PC-3 (cell line): ENCODE measurements around the gene MARCHF9. TPM values are rescaled to one million over a fixed set of nuclear protein-coding genes. Genes with fewer than 3 reads are reported as not detected.

Source experiments
- ATAC-seq: fragments of 200-7000 bp; cut with Tn5 transposase; 2 replicates; pipeline ENCODE4 v1.9.1; 2020; ENCODE audit warnings: mild to moderate bottlenecking, moderate library complexity
- BruUV-seq: library from RNA; stranded (reverse); fragments of 400-500 nt; replicated peaks from 2 replicates; lab custom pipeline; 2021; lab: Mats Ljungman, UMichigan
- CTCF ChIA-PET: fragments of 300-600 bp; sonication (Branson Sonifier 250); formaldehyde crosslinking; loops from one replicate; lab custom pipeline; 2022; ENCODE audit warnings: antibody characterized with exemption; lab: Charles Lee
- POLR2A ChIA-PET: fragments of 300-600 bp; sonication (Branson Sonifier 250); formaldehyde crosslinking; loops from one replicate; lab custom pipeline; 2022; ENCODE audit warnings: antibody characterized with exemption; ENCODE audit not compliant: unreplicated experiment; lab: Charles Lee
- DNase-seq: peaks from one replicate; pipeline ENCODE4 v3.0.0-alpha.2; 2015
- H2AFZ ChIP-seq: fragments of 300-600 bp; sonication (generic); 2 replicates; pipeline ENCODE4 v1.6.0; 2016; ENCODE audit warnings: antibody characterized with exemption, low read length
- H3F3A ChIP-seq: fragments of 300-600 bp; sonication (generic); one replicate; pipeline ENCODE4 v1.6.0; 2017; ENCODE audit warnings: antibody characterized with exemption, low read length, control low read depth, mild to moderate bottlenecking; ENCODE audit not compliant: unreplicated experiment
- H3K27ac ChIP-seq: fragments of 300-600 bp; sonication (generic); 2 replicates; pipeline ENCODE4 v1.5.1; 2016; ENCODE audit warnings: mild to moderate bottlenecking, low read length
- H3K27me3 ChIP-seq: fragments of 300-600 bp; sonication (generic); 2 replicates; pipeline ENCODE4 v1.6.1; 2016; ENCODE audit warnings: low read length, mixed read lengths
- H3K36me3 ChIP-seq: fragments of 300-600 bp; sonication (generic); 2 replicates; pipeline ENCODE4 v1.6.1; 2016; ENCODE audit warnings: low read depth, mixed run types, low read length, mixed read lengths
- H3K4me1 ChIP-seq: fragments of 300-600 bp; sonication (generic); 2 replicates; pipeline ENCODE4 v1.5.1; 2016; ENCODE audit warnings: low read length; ENCODE audit not compliant: insufficient read depth
- H3K4me2 ChIP-seq: fragments of 300-600 bp; sonication (generic); 2 replicates; pipeline ENCODE4 v1.6.0; 2016; ENCODE audit warnings: low read length
- H3K4me3 ChIP-seq: fragments of 300-600 bp; sonication (generic); 2 replicates; pipeline ENCODE4 v1.5.1; 2016; ENCODE audit warnings: mild to moderate bottlenecking, low read length, mixed read lengths
- H3K79me2 ChIP-seq: fragments of 300-600 bp; sonication (generic); 2 replicates; pipeline ENCODE4 v1.6.1; 2017; ENCODE audit warnings: low read length, mixed read lengths
- H3K9ac ChIP-seq: fragments of 300-600 bp; sonication (generic); 2 replicates; pipeline ENCODE4 v1.6.0; 2016; ENCODE audit warnings: mild to moderate bottlenecking, low read length
- H3K9me2 ChIP-seq: fragments of 300-600 bp; sonication (generic); replicated peaks from 2 replicates; pipeline ENCODE4 v1.6.1; 2016; ENCODE audit warnings: mixed run types, low read length, mixed read lengths
- H3K9me3 ChIP-seq: fragments of 300-600 bp; sonication (generic); 2 replicates; pipeline ENCODE4 v1.6.1; 2016; ENCODE audit warnings: low read length, mixed read lengths
- H4K20me1 ChIP-seq: fragments of 300-600 bp; sonication (generic); 2 replicates; pipeline ENCODE4 v1.6.1; 2016; ENCODE audit warnings: low read length, mixed read lengths
- CTCF ChIP-seq: fragments of 300-600 bp; sonication (generic); conservative IDR thresholded peaks from 2 replicates; pipeline ENCODE4 v1.5.1; 2017; ENCODE audit warnings: antibody characterized with exemption, low read depth, mild to moderate bottlenecking, low read length
- EZH2 ChIP-seq: fragments of 300-600 bp; sonication (generic); IDR thresholded peaks from one replicate; pipeline ENCODE4 v1.6.1; 2017; ENCODE audit warnings: antibody characterized with exemption, mild to moderate bottlenecking, low read length; ENCODE audit not compliant: unreplicated experiment
- EZH2phosphoT487 ChIP-seq: fragments of 300-600 bp; sonication (generic); IDR thresholded peaks from 2 replicates; pipeline ENCODE4 v1.6.1; 2018; ENCODE audit warnings: mild to moderate bottlenecking, antibody characterized with exemption, low read length, borderline replicate concordance
- intact Hi-C: fragments of 100-400 bp; cut with micrococcal nuclease; formaldehyde crosslinking; loops from 2 replicates; pipeline ENCODE4 v1.9.0; 2023
- total RNA-seq: library from RNA; depleted of rRNA; stranded (reverse); fragments of >200 nt; gene quantifications from 2 replicates; pipeline ENCODE4 v1.2.3, GENCODE V29; 2014

MARCHF9 gene
- total RNA-seq, 1 experiment from 2014 or later = 13.4 TPM

DNA sequence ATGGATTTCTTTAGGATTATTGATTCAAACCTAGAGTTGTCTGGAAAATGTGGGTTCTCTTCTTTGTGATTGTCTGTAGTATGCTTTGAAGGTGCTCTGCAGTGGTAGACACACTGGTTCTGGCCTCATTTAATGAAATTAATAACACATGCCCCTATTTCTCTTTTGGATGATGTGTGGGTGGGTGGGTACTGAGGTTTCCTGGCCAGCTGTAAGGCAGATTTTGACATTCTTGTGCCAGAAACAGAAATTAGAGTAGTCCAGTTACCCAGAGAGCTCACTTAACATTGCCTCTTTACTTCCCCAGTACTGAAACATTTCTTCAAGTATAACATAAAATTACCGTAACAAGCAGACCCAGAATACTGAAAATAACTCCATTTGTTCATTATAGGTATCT, 42.1 kb downstream of the MARCHF9 start:
- no TSS peak for BruUV-seq
- H3K4me1 ChIP-seq = peaks cover 17% of the 10 kb centered on the region
- no peak for DNase-seq
- TF ChIP-seq EZH2 (no peak), EZH2phosphoT487 (no peak), CTCF (no peak)
- no peak overlapping the region for H3K4me2 ChIP-seq
- 0 out of 2 replicates have a peak, but pooled peaks cover 7% of the 10 kb centered on the region for H3K79me2 ChIP-seq
- H3K9me2 ChIP-seq = no peaks in the 10 kb centered on the region
- no peaks in the 10 kb centered on the region for H4K20me1 ChIP-seq
- CTCF ChIA-PET = no interaction called here
- H3K4me3 ChIP-seq = no peak overlapping the region
- H3K27me3 ChIP-seq = no peaks in the 10 kb centered on the region
- no peak for ATAC-seq
- intact Hi-C loops = no loop called here
- H3K9ac ChIP-seq = no peak overlapping the region
- no peaks in the 10 kb centered on the region for H3F3A ChIP-seq
- POLR2A ChIA-PET = no interaction called here
- no peaks in the 10 kb centered on the region for H3K9me3 ChIP-seq
- no peak overlapping the region for H2AFZ ChIP-seq
- peaks cover 20% of the 10 kb centered on the region for H3K36me3 ChIP-seq
- no peak overlapping the region for H3K27ac ChIP-seq

DNA sequence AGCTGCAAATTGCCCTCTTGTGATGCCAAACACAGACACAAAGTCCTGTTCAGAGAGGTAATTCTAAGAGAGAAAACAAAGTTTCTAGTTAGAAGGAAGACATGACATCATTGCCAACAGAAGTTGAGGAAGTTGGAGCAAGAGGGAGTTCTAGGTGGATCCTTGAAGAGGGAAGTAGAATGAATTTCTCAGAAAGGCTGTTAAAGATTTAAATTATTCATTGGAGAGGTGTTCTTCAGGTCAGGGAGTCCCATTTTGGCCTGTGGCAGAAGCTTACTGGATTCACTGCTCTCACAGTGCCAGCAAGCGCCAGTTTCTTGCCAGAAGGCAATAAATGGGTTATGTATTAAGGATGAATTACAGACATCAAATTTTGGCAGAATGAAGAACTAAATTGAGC, 43.0 kb downstream of the MARCHF9 start:
- ChIA-PET CTCF (no interaction called here), POLR2A (no interaction called here)
- Histone ChIP-seq H3K9me3 (no peaks in the 10 kb centered on the region), H3K4me1 (peaks cover 17% of the 10 kb centered on the region), H4K20me1 (no peaks in the 10 kb centered on the region), H3F3A (no peaks in the 10 kb centered on the region), H3K27me3 (no peaks in the 10 kb centered on the region), H2AFZ (no peak overlapping the region), H3K79me2 (0 out of 2 replicates have a peak, but pooled peaks cover 7% of the 10 kb centered on the region), H3K27ac (no peak overlapping the region), H3K9ac (no peak overlapping the region), H3K4me2 (no peak overlapping the region), H3K9me2 (no peaks in the 10 kb centered on the region), H3K4me3 (no peak overlapping the region), H3K36me3 (peaks cover 20% of the 10 kb centered on the region)
- ATAC-seq (no peak), DNase-seq (no peak)
- intact Hi-C loops = no loop called here
- no TSS peak for BruUV-seq
- TF ChIP-seq CTCF (no peak), EZH2phosphoT487 (no peak)

- Histone ChIP-seq H3K4me3 (no peak overlapping the region), H3K36me3 (peaks cover 17% of the 10 kb centered on the region), H3K4me1 (no peaks in the 10 kb centered on the region; the same call in 1 of the 2 replicates), H3K4me2 (no peak overlapping the region), H3K27ac (no peak overlapping the region), H3F3A (no peaks in the 10 kb centered on the region), H3K9ac (no peak overlapping the region), H3K9me2 (no peaks in the 10 kb centered on the region), H2AFZ (no peak overlapping the region), H3K9me3 (no peaks in the 10 kb centered on the region), H4K20me1 (no peaks in the 10 kb centered on the region), H3K27me3 (no peaks in the 10 kb centered on the region), H3K79me2 (0 out of 2 replicates have a peak, but pooled peaks cover 6% of the 10 kb centered on the region)
- ChIA-PET CTCF (no interaction called here), POLR2A (no interaction called here)
- BruUV-seq = no TSS peak
- intact Hi-C loops = no loop called here
- TF ChIP-seq EZH2 (no peak), CTCF (no peak)
- DNase-seq (no peak), ATAC-seq (no peak)
Observed at GRCh38 chr12:57800965-57801364, 46.1 kb downstream of the MARCHF9 start.
